ENCODE results near the gene OSBPL2.

The OSBPL2 gene

GRCh38 chr20:62222972-62223371 lies 15.3 kb upstream of the OSBPL2 start:
- no peak overlapping the region for H3K4me3 ChIP-seq (replicated peaks; ENCODE audit: low read depth, low read length)
- no peak for TF ChIP-seq CTCF (IDR thresholded peaks at IDR 0.05; ENCODE audit: low read depth, low read length, missing control alignments)
- no peak for DNase-seq (ENCODE audit: extremely low read depth, low read depth)

GRCh38 chr20:62223571-62223970 lies 14.8 kb upstream of the OSBPL2 start:
- no peak for TF ChIP-seq CTCF (IDR thresholded peaks at IDR 0.05; ENCODE audit: low read depth, low read length, missing control alignments)
- no peak overlapping the region for H3K4me3 ChIP-seq (replicated peaks; ENCODE audit: low read depth, low read length)
- no peak for DNase-seq (ENCODE audit: extremely low read depth, low read depth)

GRCh38 chr20:62224113-62224855 lies 14.0 kb upstream of the OSBPL2 start:
- TF ChIP-seq CTCF (IDR thresholded peaks at IDR 0.05; ENCODE audit: low read depth, low read length, missing control alignments), result no peak
- no peak for DNase-seq (ENCODE audit: extremely low read depth, low read depth)
- H3K4me3 ChIP-seq (replicated peaks; ENCODE audit: low read depth, low read length), result no peak overlapping the region

- no peak for DNase-seq (ENCODE audit: extremely low read depth, low read depth)
- H3K4me3 ChIP-seq (replicated peaks; ENCODE audit: low read depth, low read length), result no peak overlapping the region
- no peak for TF ChIP-seq CTCF (IDR thresholded peaks at IDR 0.05; ENCODE audit: low read depth, low read length, missing control alignments)
Measured at GRCh38 chr20:62225026-62225425, 13.3 kb upstream of the OSBPL2 start.

- no peak overlapping the region for H3K4me3 ChIP-seq (replicated peaks; ENCODE audit: low read depth, low read length)
- TF ChIP-seq CTCF (IDR thresholded peaks at IDR 0.05; ENCODE audit: low read depth, low read length, missing control alignments), result no peak
Measured at GRCh38 chr20:62225820-62226635, 12.3 kb upstream of the OSBPL2 start.

GRCh38 chr20:62226707-62227590 lies 11.4 kb upstream of the OSBPL2 start:
- no peak for DNase-seq (ENCODE audit: extremely low read depth, low read depth)
- TF ChIP-seq CTCF (IDR thresholded peaks at IDR 0.05; ENCODE audit: low read depth, low read length, missing control alignments), result no peak
- no peak overlapping the region for H3K4me3 ChIP-seq (replicated peaks; ENCODE audit: low read depth, low read length)

More at GRCh38 chr20:62225820-62226635, 12.3 kb upstream of the OSBPL2 start:
- no peak for DNase-seq (ENCODE audit: extremely low read depth, low read depth)

Data from HFF-Myc (cell line).